Measurements from ENCODE around the gene SCUBE1. TPM values are rescaled to one million over a fixed set of nuclear protein-coding genes. Genes with fewer than 3 reads are reported as not detected.

Gene SCUBE1
- total and polyA plus RNA-seq, 2 experiments from 2014 or later, result not detected

DNA sequence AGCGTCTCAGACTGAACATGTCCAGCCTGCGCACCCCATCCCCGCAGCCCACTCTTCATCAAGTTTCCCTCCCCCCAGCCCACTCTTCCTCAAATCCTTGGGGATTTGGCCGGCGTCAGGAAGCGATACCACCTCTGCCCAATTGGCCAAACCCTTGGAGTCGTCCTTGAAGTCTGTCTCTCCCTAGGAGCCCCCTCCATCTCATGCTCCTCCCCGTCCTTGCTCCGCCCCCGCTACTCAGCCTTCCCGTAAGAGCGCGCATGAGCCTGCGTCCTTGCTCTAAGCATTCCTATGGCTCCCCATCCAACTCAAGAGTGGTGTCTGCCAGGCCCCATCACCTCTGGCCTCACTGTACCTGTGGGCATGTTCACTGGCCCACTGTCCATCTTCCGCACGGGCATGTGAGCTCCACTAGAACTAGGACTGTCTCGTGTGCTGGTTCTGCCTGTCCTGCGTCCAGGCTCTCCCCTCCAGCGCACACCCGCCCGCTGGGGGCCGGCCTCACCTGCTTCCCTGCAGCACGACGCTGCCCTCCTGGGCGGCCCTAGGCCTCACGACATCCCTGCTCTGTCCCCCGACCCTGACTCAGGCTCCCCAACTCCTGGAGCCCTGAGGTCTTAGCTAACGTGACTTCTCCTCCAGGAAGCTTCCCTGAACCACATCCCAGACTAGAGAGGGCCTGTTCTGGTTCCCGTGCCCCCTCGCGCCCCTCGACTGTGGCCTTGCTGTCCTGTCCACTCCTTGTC, 125.7 kb downstream of the SCUBE1 start:
- in situ Hi-C loops (cut with MboI), result no loop called here
- Histone ChIP-seq H3K9me3 (ENCODE audit: low read depth) (no peaks in the 10 kb centered on the region), H3K27ac (no peak overlapping the region), H3K36me3 (ENCODE audit: low read depth) (no peaks in the 10 kb centered on the region), H3F3A (ENCODE audit: insufficient read depth) (no peaks in the 10 kb centered on the region), H3K27me3 (replicated peaks; ENCODE audit: insufficient read depth) (no peaks in the 10 kb centered on the region), H3K4me2 (ENCODE audit: unreplicated experiment) (no peak overlapping the region), H3K79me2 (ENCODE audit: insufficient read depth) (no peaks in the 10 kb centered on the region), H3K9me2 (ENCODE audit: insufficient read depth) (no peaks in the 10 kb centered on the region), H2AFZ (no peak overlapping the region), H4K20me1 (ENCODE audit: insufficient read depth) (no peaks in the 10 kb centered on the region), H3K4me3 (no peak overlapping the region), H3K9ac (no peak overlapping the region), H3K4me1 (ENCODE audit: insufficient read depth) (no peaks in the 10 kb centered on the region)
- TF ChIP-seq EZH2 (IDR thresholded peaks at IDR 0.05; ENCODE audit: insufficient read depth, poor library complexity, severe bottlenecking) (no peak), EZH2phosphoT487 (IDR thresholded peaks at IDR 0.05; ENCODE audit: insufficient read depth, low read depth) (no peak)
- WGBS, 2 experiments (ENCODE audit: low coverage in 1 of 2, low lambda C conversion rate in 2 of 2, missing lambda C conversion rate in 2 of 2), result 71 to 72% methylated on average over 29 to 32 of the region's 32 CpGs
- DNase-seq, result no peak

DNA sequence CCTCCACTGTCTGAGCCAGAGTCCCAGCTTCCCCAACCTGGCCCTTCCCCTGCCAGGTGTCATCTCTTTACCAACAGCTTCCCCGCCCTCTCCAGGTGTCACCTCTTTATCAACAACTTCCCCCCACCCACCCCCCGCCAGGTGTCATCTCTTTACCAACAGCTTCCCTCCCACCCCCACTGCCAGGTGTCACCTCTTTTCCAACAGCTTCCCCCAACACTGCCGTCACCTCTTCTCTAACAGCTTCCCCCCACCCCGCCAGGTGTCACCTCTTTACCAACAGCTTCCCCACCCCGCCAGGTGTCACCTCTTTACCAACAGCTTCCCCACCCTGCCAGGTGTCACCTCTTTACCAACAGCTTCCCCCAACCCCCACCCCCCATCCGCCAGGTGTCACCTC, 126.4 kb downstream of the SCUBE1 start:
- Histone ChIP-seq H4K20me1 (ENCODE audit: insufficient read depth) (no peaks in the 10 kb centered on the region), H3K9me2 (ENCODE audit: insufficient read depth) (no peaks in the 10 kb centered on the region), H3K9ac (no peak overlapping the region), H2AFZ (no peak overlapping the region), H3K79me2 (ENCODE audit: insufficient read depth) (no peaks in the 10 kb centered on the region), H3K27ac (no peak overlapping the region), H3K36me3 (ENCODE audit: low read depth) (no peaks in the 10 kb centered on the region), H3K9me3 (ENCODE audit: low read depth) (no peaks in the 10 kb centered on the region), H3K4me1 (ENCODE audit: insufficient read depth) (no peaks in the 10 kb centered on the region), H3K27me3 (replicated peaks; ENCODE audit: insufficient read depth) (no peaks in the 10 kb centered on the region), H3K4me3 (no peak overlapping the region), H3F3A (ENCODE audit: insufficient read depth) (no peaks in the 10 kb centered on the region), H3K4me2 (ENCODE audit: unreplicated experiment) (no peak overlapping the region)
- no peak for DNase-seq
- TF ChIP-seq EZH2 (IDR thresholded peaks at IDR 0.05; ENCODE audit: insufficient read depth, poor library complexity, severe bottlenecking) (no peak), EZH2phosphoT487 (IDR thresholded peaks at IDR 0.05; ENCODE audit: insufficient read depth, low read depth) (no peak)
- in situ Hi-C loops (cut with MboI), result no loop called here
- 33 to 75% methylated on average over 1 to 6 of the region's 6 CpGs for WGBS, 2 experiments (ENCODE audit: low coverage in 1 of 2, low lambda C conversion rate in 2 of 2, missing lambda C conversion rate in 2 of 2)

DNA sequence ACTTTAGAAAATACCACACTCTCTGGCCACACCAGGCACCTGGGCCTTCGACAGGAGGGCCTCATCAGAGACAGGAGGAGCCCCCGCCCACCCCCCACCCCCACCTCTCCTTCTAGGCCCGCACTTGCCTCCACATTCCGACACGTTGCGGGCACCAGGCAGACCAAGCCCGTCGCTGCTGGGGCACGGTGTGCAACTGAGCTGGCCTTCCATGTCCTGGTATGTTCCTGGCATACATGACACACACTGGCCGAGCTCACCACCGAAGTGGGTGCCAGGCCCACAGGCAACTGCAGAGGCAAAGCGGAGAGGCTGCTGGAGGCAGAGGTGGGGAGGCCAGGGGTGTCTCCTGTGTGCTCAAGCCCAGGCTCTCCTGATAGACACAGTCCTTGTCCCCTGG, 129.2 kb downstream of the SCUBE1 start:
- Histone ChIP-seq H3K27ac (no peak overlapping the region), H3K4me3 (no peak overlapping the region), H3K9ac (no peak overlapping the region), H3K79me2 (ENCODE audit: insufficient read depth) (no peaks in the 10 kb centered on the region), H3K36me3 (ENCODE audit: low read depth) (no peaks in the 10 kb centered on the region), H3K4me1 (ENCODE audit: insufficient read depth) (no peaks in the 10 kb centered on the region), H3K27me3 (replicated peaks; ENCODE audit: insufficient read depth) (no peaks in the 10 kb centered on the region), H2AFZ (no peak overlapping the region), H3K4me2 (ENCODE audit: unreplicated experiment) (no peak overlapping the region), H3F3A (ENCODE audit: insufficient read depth) (no peaks in the 10 kb centered on the region), H3K9me3 (ENCODE audit: low read depth) (no peaks in the 10 kb centered on the region), H3K9me2 (ENCODE audit: insufficient read depth) (no peaks in the 10 kb centered on the region), H4K20me1 (ENCODE audit: insufficient read depth) (no peaks in the 10 kb centered on the region)
- in situ Hi-C loops (cut with MboI), result no loop called here
- DNase-seq, result no peak
- no peak for TF ChIP-seq EZH2 (IDR thresholded peaks at IDR 0.05; ENCODE audit: insufficient read depth, poor library complexity, severe bottlenecking)
- WGBS, 2 experiments (ENCODE audit: low coverage in 1 of 2, low lambda C conversion rate in 2 of 2, missing lambda C conversion rate in 2 of 2), result 75 to 77% methylated on average over 12 of the region's 12 CpGs

DNA sequence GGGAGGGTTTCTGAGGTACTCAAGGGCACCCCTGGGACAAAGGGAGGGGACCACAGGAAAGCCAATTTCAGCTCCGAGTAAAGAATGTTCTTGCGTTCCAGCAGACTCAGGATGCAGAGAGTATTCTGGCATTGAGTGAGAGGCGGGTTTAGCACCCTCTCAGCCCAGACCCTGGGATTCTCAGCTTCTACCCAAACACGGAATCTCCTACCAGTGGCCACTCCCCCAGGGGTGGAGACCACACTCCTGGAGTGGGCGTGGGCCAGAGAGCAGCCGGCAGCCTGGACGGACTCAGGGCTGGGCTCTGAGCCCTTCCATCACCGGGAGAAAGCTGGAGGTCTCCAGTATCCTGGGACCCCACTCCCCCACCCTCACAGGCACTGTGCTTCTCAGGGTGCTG, 130.1 kb downstream of the SCUBE1 start:
- no peak for TF ChIP-seq EZH2phosphoT487 (IDR thresholded peaks at IDR 0.05; ENCODE audit: insufficient read depth, low read depth)
- Histone ChIP-seq H3K27me3 (replicated peaks; ENCODE audit: insufficient read depth) (no peaks in the 10 kb centered on the region), H3K4me2 (ENCODE audit: unreplicated experiment) (no peak overlapping the region), H3K27ac (no peak overlapping the region), H3K9me2 (ENCODE audit: insufficient read depth) (no peaks in the 10 kb centered on the region), H3K9me3 (ENCODE audit: low read depth) (no peaks in the 10 kb centered on the region), H4K20me1 (ENCODE audit: insufficient read depth) (no peaks in the 10 kb centered on the region), H3K4me3 (no peak overlapping the region), H3F3A (ENCODE audit: insufficient read depth) (no peaks in the 10 kb centered on the region), H3K79me2 (ENCODE audit: insufficient read depth) (no peaks in the 10 kb centered on the region), H3K9ac (no peak overlapping the region), H2AFZ (no peak overlapping the region), H3K4me1 (ENCODE audit: insufficient read depth) (no peaks in the 10 kb centered on the region), H3K36me3 (ENCODE audit: low read depth) (no peaks in the 10 kb centered on the region)
- WGBS, 2 experiments (ENCODE audit: low coverage in 1 of 2, low lambda C conversion rate in 2 of 2, missing lambda C conversion rate in 2 of 2), result 40 to 42% methylated on average over 8 of the region's 8 CpGs
- in situ Hi-C loops (cut with MboI), result no loop called here
- DNase-seq, result no peak

All from GM23248 (cell line).